Peyer's patch (tissue), 4 donors: Measurements from ENCODE around the gene PDE6A. TPM values are rescaled to one million over a fixed set of nuclear protein-coding genes. Genes with fewer than 3 reads are reported as not detected.

Source experiments
- DNase-seq, 3 donors: peaks; one replicate each; pipeline ENCODE4 v3.0.0-alpha.2; 2017 to 2019
- H3K27ac ChIP-seq, 4 donors: fragments of 200-600 bp; sonication (generic); one replicate each; pipeline ENCODE4 v1.5.1; 2016 to 2019
- H3K27me3 ChIP-seq, 2 donors: fragments of 200-600 bp; sonication (generic); one replicate each; pipeline ENCODE4 v1.5.1; 2019
- H3K36me3 ChIP-seq, 3 donors: fragments of 200-600 bp; sonication (generic); one replicate each; pipeline ENCODE4 v1.5.1; 2016 to 2019
- H3K4me1 ChIP-seq, 4 donors: fragments of 200-600 bp; sonication (generic); one replicate each; pipeline ENCODE4 v1.5.1; 2016 to 2019
- H3K4me3 ChIP-seq, 4 donors: fragments of 200-600 bp; sonication (generic); 1 replicate in 3 of 4; 2 replicates in 1 of 4; pipeline ENCODE4 v1.5.1; 2016 to 2019; ENCODE audit warnings: mild to moderate bottlenecking in 1 of 4
- H3K9me3 ChIP-seq, 4 donors: fragments of 200-600 bp; sonication (generic); one replicate each; pipeline ENCODE4 v1.5.1; 2016 to 2019; ENCODE audit warnings: mild to moderate bottlenecking in 1 of 4
- POLR2A ChIP-seq, 2 donors: fragments of 450-650 bp; IDR thresholded peaks; one replicate each; pipeline ENCODE4 v1.5.1; 2017; ENCODE audit warnings: antibody characterized with exemption in 2 of 2, mild to moderate bottlenecking in 2 of 2, moderate library complexity in 2 of 2
- total RNA-seq, 4 donors: library from RNA; depleted of rRNA; stranded (reverse); fragments of >200 nt; gene quantifications; one replicate each; pipeline ENCODE4 v1.1.0, GENCODE V29; 2016
- TF ChIP-seq, protein P1 (sequence below), 6 experiments: fragments of 450-650 bp in 4 of 6; fragments of 200-600 bp in 2 of 6; sonication (generic) in 1 of 6; IDR thresholded peaks; one replicate each; pipeline ENCODE4 v1.5.1; 2017 to 2019; ENCODE audit warnings: antibody characterized with exemption in 6 of 6, mild to moderate bottlenecking in 3 of 6, moderate library complexity in 1 of 6

Gene PDE6A
- total RNA-seq, 4 donors from 2014 or later: not detected

DNA sequence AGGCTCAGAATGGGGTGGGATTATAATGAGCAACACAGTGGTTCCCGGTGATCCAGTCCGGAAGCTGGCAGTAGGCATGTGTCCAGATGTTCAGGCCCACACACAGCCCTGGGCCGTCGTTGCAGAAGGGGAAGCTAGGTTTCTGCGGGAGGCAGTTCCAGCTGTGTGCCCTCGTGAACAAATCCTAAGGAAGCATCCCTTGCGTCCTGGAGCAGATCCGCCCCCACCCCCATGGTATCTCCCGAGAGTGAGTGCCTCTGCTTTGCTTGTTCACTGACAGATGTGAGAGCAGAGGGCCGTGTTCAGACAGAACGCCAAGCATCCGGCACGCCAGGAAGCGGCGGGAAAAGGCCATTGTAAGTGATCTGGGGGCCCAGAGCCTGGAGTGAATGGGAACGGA is 104.8 kb downstream of the PDE6A start:
- DNase-seq: no peak
- TF ChIP-seq POLR2A (IDR thresholded peaks at IDR 0.05): no peak
- TF ChIP-seq, protein P1, sequence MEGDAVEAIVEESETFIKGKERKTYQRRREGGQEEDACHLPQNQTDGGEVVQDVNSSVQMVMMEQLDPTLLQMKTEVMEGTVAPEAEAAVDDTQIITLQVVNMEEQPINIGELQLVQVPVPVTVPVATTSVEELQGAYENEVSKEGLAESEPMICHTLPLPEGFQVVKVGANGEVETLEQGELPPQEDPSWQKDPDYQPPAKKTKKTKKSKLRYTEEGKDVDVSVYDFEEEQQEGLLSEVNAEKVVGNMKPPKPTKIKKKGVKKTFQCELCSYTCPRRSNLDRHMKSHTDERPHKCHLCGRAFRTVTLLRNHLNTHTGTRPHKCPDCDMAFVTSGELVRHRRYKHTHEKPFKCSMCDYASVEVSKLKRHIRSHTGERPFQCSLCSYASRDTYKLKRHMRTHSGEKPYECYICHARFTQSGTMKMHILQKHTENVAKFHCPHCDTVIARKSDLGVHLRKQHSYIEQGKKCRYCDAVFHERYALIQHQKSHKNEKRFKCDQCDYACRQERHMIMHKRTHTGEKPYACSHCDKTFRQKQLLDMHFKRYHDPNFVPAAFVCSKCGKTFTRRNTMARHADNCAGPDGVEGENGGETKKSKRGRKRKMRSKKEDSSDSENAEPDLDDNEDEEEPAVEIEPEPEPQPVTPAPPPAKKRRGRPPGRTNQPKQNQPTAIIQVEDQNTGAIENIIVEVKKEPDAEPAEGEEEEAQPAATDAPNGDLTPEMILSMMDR (IDR thresholded peaks at IDR 0.05): no peak
- Histone ChIP-seq H3K27ac (no peak overlapping the region), H3K4me1 (no peaks in the 10 kb centered on the region), H3K4me3 (no peak overlapping the region), H3K9me3 (no peaks in the 10 kb centered on the region), H3K36me3 (peaks cover 0 to 74% (median 0%) of the 10 kb centered on the region in 3 donors), H3K27me3 (no peaks in the 10 kb centered on the region)

DNA sequence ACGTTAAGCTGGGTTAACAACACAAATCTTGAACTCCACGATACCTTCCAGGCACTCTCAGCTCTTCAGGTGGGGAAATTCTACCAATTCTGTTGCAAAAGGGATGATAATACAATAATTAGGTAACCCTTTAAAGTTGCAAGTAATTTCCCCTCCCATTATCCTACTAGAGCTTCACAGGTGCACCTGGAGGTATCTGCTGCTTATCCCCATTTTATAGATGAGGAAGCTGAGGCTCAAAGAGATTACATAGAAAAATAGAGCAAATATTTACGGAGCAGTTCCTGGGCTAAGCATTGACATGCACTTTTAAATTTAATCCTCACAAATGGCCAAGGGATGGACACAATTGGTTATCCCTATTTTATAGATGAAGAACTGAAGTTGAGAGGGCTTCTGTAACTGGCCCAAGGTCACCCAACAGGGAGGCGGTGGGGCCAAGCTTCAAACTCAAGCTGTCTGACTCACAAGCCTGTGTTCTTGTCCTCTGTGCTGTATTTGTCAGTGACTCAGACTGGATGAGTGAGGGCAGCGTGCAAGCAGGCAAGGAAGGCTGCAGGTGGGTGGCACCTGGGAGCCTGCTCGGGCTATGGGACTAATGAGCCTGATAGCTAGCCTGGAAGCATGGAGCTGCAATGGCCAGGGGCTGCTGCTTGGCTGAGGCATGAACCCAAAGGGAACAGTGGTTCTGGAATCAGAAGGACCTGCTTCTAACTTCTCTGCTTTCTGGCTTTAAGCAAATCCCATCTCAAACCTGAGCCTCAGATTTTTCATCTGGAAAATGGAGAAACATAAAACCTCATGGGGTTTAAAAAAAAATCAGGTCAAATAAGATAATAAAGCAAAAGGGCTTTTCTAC is 105.5 kb downstream of the PDE6A start:
- no peaks in the 10 kb centered on the region for H3K4me1 ChIP-seq
- H3K36me3 ChIP-seq: peaks cover 0 to 70% (median 0%) of the 10 kb centered on the region in 3 donors
- TF ChIP-seq, protein P1 (IDR thresholded peaks at IDR 0.05): no peak
- no peak for TF ChIP-seq POLR2A (IDR thresholded peaks at IDR 0.05)

DNA sequence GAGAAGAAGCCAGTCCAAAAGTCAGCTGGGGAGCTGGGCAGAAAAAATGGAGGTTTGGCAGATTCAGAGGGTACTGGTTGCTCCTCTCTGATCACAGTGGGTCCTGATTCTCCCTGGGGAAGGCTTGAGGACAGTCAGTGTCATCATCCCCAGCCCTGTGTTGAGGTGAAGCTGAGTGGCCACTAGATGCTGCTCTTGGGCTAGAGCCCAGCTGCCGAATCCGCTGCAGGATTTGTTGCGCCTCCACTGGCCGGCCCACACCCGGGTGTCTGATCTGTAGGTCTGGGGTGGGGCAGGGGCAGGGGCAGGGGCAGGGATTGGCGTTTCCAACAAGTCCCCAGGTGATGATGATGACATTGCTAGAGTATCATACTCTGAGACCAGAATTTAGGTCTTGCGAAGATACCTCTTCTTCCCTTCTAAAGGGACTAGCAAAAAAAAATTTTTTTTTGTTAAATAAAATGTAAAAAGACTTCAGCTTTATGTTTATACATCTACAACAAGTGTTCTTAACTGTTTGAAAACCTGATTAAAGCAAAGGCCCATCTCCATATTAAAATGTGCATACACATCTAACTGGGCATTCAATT is 106.8 kb downstream of the PDE6A start:
- Histone ChIP-seq H3K9me3 (no peaks in the 10 kb centered on the region), H3K4me1 (no peaks in the 10 kb centered on the region), H3K4me3 (no peak overlapping the region), H3K27me3 (no peaks in the 10 kb centered on the region), H3K36me3 (peaks cover 0 to 78% (median 0%) of the 10 kb centered on the region in 3 donors), H3K27ac (no peak overlapping the region)
- peak in 2 of 3 donors; percentile 71 to 75 for DNase-seq
- TF ChIP-seq, protein P1 (IDR thresholded peaks at IDR 0.05): peak in 4 of 6 experiments; percentile 40 to 73 (median 72)
- no peak for TF ChIP-seq POLR2A (IDR thresholded peaks at IDR 0.05)

More for the DNA sequence above, 105.5 kb downstream of the PDE6A start:
- DNase-seq: no peak
- H3K27me3 ChIP-seq: no peaks in the 10 kb centered on the region
- H3K9me3 ChIP-seq: no peaks in the 10 kb centered on the region
- no peak overlapping the region for H3K4me3 ChIP-seq
- H3K27ac ChIP-seq: no peak overlapping the region

DNA sequence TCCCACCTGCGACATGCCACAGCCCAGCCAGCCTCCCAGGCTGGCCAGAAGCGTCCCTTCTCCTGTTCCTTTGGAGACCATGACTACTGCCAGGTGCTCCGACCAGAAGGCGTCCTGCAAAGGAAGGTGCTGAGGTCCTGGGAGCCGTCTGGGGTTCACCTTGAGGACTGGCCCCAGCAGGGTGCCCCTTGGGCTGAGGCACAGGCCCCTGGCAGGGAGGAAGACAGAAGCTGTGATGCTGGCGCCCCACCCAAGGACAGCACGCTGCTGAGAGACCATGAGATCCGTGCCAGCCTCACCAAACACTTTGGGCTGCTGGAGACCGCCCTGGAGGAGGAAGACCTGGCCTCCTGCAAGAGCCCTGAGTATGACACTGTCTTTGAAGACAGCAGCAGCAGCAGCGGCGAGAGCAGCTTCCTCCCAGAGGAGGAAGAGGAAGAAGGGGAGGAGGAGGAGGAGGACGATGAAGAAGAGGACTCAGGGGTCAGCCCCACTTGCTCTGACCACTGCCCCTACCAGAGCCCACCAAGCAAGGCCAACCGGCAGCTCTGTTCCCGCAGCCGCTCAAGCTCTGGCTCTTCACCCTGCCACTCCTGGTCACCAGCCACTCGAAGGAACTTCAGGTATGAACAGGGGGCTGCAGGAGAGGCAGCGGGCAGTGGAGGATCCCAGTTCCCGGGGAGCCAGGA is 108.0 kb downstream of the PDE6A start:
- TF ChIP-seq, protein P1 (IDR thresholded peaks at IDR 0.05): no peak
- TF ChIP-seq POLR2A (IDR thresholded peaks at IDR 0.05): no peak
- DNase-seq: no peak
- Histone ChIP-seq H3K27ac (no peak overlapping the region), H3K4me3 (no peak overlapping the region), H3K36me3 (peaks cover 0 to 77% (median 0%) of the 10 kb centered on the region in 3 donors), H3K4me1 (no peaks in the 10 kb centered on the region), H3K27me3 (no peaks in the 10 kb centered on the region), H3K9me3 (no peaks in the 10 kb centered on the region)

DNA sequence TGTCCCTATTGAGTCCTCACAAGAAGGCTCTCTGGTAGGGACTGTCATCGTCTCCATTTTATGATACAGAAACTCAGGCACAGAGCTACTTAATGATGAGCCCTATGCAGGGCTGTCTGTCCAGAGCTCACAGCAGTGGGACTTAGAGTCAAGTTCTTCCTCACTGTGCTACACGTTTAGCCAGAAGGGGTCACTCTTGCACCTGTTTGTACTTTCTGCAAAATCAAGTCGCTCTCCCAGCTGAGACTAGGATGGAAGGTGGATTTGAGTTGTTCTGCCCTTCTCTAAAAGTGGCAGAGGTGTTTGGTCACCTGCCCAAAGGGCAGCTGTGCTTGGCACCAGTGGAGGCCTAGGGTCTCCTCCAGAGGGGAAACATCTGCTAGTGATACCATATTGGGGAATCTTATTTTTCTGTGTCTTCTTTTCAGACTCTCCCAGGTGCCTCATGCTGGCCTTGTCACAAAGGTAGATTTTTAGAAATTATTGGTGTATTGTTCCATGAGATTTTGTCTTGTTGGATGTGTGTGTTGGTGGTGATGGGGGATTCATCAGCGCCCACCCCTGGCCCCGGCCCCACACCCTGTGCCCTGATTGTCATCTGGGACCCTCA is 110.2 kb downstream of the PDE6A start:
- DNase-seq: peak in 2 of 3 donors; percentile 31 to 83
- Histone ChIP-seq H3K4me1 (no peaks in the 10 kb centered on the region), H3K4me3 (no peak overlapping the region), H3K36me3 (peaks cover 0 to 68% (median 0%) of the 10 kb centered on the region in 3 donors), H3K27me3 (no peaks in the 10 kb centered on the region), H3K27ac (no peak overlapping the region), H3K9me3 (no peaks in the 10 kb centered on the region)
- TF ChIP-seq POLR2A (IDR thresholded peaks at IDR 0.05): no peak
- TF ChIP-seq, protein P1 (IDR thresholded peaks at IDR 0.05): peak in 4 of 6 experiments; percentile 49 to 80 (median 77)
